Stimulated activated CD8-positive, alpha-beta memory T cell treated with anti-CD3 and anti-CD28 coated beads, Interleukin-12 subunit alpha, Interleukin-12 subunit beta, amount 100 ng/mL, for 1 hour (primary cell): ENCODE results near the gene HOTAIR.

Source experiments
- DNase-seq: peaks from one replicate; pipeline ENCODE4 v3.0.0-alpha.2; 2020; ENCODE audit warnings: low read depth

HOTAIR gene

DNA sequence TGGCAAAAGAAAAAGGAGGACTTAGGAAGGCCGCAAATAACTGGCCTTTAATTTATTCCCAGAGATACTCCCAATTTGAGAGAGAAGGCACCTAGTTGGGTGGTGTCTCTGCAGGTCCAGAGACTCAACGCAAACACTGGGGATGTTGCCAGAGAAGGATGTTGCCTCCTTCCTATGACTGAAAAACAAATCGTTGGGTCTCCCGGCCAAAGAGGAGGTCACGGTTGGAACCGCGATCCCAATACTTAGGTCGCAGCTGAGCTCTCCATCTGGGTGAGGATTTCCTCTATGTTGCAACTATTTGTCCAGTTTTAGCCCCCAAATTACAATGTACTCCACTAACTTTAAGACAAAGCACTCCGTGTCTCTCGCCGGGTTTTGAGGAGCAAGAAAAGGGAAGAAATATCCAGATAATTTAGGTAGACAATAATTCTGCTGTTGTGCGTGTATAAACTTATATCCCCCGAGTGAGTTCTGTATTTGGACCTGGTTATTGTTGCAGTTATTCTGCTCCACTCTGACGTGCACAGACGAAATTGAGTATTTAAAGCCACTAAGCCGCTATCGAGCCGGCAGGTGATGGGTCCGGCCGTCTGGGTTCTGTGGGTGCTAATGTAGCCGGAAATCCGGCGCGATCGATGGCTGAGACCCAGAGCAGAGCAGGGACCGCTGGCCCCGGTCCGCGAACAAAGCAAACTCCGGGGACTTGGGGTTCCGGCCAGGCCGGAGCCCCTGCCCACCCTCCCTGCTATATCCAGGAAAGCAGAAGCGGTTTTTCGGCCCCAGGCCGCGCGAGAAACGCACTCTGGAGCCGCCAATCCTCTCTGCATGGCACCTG is 14.3 kb downstream of the HOTAIR start:
- no peak for DNase-seq

GRCh38 chr12:53959314-53959713 is 15.4 kb downstream of the HOTAIR start:
- DNase-seq = no peak

DNA sequence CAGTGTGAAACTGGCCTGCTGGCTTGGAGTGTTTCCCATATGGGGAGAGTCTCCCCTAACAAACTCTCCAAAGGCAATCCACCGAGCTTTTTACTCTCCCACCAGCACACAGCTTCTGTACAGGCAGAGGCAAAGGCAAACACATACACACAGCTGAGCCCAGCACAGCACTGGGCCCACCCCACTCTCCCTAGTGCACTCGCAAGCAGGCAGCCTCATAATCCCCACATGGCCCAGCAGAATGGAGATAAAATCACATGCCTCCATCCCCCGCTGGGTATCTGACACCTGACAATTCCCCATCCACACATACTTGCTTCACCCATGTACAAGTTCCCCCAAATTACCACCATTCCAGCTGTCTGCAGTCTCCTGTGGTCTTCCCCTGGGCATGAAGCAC is 16.6 kb downstream of the HOTAIR start:
- no peak for DNase-seq

- no peak for DNase-seq
These were observed 17.7 kb downstream of the HOTAIR start for GRCh38 chr12:53956914-53957536.

GRCh38 chr12:53956251-53956887 is 18.4 kb downstream of the HOTAIR start:
- no peak for DNase-seq

DNA sequence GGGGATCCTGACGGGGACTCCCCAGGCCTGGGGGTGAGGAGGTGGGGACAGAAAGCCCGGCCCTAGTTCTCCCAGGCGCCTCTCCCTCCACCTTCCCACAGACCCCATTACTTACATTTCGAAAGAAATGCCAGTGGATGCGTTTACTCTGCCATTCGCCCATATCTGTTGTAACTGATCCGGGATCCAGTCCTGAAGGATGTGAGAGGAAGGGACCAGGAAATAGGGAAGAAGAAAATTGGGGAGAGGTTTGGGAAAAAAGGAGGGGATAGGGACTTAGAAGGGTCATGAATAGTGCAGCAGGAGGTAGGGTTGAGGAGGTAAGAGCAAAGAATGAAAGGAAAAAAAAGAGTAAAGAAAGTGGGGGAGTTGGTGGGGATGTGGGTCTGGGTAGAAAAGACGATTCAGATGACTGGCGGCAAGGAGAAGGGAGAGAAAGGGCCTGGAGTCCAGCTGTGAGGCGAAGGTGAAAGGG is 18.9 kb downstream of the HOTAIR start:
- no peak for DNase-seq

GRCh38 chr12:53955036-53955775 is 19.5 kb downstream of the HOTAIR start:
- DNase-seq = no peak

DNA sequence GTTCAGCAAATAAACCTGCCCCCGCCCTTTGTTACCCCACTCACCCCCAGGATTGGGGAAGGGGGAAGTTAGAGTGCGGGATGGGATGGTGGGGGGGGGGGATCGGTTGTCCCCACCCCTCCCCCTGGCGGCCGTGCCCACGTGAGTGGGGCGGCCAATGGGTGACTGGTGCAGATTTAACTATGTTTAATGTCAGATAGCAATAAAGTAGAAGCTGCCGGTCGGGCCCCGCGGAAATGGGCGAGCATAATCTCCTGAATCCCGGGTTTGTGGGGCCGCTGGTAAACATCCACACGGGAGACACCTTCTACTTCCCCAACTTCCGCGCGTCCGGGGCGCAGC is 20.1 kb downstream of the HOTAIR start, which contains the start of gene HOXC12:
HOXC12 (plus strand) TSS at position 210 of the 342 bp plus-strand sequence; CDS start at position 237, 27 bp downstream.
- no peak for DNase-seq

GRCh38 chr12:53953831-53954693 is 20.7 kb downstream of the HOTAIR start:
- DNase-seq = no peak

- DNase-seq = no peak
These were observed 21.7 kb downstream of the HOTAIR start for GRCh38 chr12:53952871-53953734.

GRCh38 chr12:53952335-53952694 is 22.4 kb downstream of the HOTAIR start:
- DNase-seq = no peak

GRCh38 chr12:53951577-53952334 is 23.0 kb downstream of the HOTAIR start:
- no peak for DNase-seq

DNA sequence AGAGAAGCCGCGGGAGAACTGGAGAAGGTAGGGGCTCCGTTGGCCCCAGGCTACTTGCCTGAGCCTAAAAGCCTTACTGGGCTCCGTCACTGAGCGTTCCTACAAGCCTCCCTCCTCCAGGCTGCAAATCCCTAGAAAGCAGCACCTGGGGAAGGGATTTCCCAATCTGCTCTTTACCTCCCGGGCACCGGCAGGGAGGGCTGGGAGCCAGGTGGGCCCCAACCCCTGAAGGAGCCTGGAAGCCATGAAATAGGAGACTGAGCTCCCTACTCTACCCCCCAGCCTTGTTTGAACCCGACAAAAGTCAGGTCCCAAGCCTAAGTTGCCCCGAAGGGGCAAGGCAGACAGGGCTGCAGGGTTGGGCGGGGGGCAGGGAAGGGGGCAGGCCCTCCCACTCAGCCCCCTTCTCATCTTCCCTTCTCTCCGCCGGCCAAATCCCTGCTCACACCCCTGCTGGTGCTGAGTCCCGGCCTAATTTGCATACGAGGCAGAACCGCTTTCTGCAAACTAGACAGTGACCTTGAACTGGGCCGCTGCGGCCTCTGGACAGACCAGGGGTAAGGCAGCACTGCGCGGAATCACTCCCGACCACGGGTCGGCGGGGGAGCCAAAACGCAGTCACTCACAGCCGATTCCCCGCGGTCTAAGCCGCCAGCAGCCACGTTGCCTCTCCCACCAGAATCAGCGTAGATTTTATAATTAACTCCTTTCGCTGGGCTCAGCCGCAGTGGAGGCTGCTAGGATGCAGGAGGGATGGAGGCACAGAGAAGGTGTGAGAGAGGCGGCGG is 23.8 kb downstream of the HOTAIR start:
- DNase-seq = no peak

DNA sequence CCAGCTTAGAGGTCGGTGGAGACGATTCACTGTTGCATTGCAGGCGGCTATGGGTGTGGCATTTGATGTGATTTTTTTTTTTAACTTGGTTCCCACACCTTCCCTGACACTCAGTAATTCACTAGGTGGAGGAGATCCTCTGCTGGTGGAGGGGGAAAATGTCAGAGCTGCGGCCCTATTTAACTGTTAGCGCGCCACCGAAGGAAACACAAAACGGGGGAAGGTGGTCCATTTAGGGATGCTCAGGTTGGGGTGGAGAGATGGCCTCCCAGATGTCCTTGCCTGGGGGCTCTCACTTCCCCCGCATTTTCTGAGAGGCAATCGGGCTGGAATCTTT is 24.3 kb downstream of the HOTAIR start:
- DNase-seq = no peak

GRCh38 chr12:53949631-53950436 is 24.9 kb downstream of the HOTAIR start:
- no peak for DNase-seq

DNA sequence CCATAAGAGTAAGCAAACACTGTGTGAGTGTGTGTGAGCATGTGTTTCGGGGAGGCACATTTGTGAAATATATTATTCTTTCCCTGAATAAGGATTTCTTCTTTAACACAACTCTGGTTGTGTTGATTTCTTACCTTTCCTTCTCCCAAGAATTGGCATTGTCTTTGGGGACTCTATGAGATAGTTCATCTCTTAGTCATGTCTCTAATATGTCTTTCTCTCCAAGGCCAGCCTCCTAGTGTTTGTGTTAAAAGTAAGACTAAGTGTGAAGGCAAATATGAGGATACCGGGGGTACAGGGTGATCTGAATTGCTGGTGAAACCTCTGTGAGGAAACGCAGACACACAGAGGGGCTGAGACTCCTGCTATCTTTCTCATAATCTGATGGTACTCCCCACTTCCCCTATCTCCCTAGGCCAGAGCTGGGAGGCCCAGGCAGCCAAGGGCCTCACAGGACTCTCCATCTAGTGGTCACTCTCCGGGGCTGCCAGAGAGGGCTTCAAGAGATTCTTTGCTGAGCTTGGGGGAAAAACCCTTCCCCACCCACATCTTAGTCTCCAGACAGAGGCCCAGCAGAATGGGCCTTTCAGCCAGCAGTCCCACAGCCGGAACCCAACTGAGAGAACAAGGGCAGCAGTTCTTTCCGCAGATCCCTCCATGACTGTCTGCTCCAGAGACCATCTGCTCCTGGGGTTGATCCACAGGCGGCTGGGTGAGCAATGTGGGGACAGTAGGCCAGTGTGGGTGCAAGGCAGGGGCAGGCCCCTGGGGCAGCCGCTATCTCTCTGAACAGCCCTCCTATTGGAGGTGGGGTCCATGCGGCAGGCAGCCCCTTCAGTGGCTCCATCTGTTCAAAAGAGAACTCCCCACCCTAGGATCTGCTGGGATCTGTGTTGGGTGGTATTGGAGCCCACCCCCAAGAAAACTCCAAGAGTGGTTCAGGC is 25.8 kb downstream of the HOTAIR start:
- no peak for DNase-seq

GRCh38 chr12:53947743-53948142 is 27.0 kb downstream of the HOTAIR start:
- DNase-seq = no peak
